Endothelial cell of umbilical vein (primary cell): ENCODE results near the gene TIMELESS.

ENCODE experiments used
- CTCF ChIP-seq, 2 donors: IDR thresholded peaks; 1 replicate in 1 of 2; 2 replicates in 1 of 2; pipeline ENCODE4 v1.5.1; 2011; ENCODE audit warnings: low read length in 2 of 2, mild to moderate bottlenecking in 2 of 2, moderate library complexity in 2 of 2, control low read depth in 1 of 2, inconsistent platforms in 1 of 2, low read depth in 1 of 2; ENCODE audit not compliant: insufficient read depth in 1 of 2; ENCODE audit errors: extremely low read depth in 1 of 2
- MYC ChIP-seq: IDR thresholded peaks from one replicate; pipeline ENCODE4 v1.6.1; 2011; ENCODE audit warnings: mild to moderate bottlenecking, low read depth, low read length
- POLR2A ChIP-seq: IDR thresholded peaks from 2 replicates; pipeline ENCODE4 v1.6.1; 2012; ENCODE audit warnings: low read depth, mild to moderate bottlenecking, control low read depth, low read length
- POLR2AphosphoS5 ChIP-seq: IDR thresholded peaks from 2 replicates; pipeline ENCODE4 v1.6.1; 2012; ENCODE audit warnings: low read depth, mild to moderate bottlenecking, control low read depth, low read length, moderate library complexity; ENCODE audit not compliant: insufficient read depth

DNA sequence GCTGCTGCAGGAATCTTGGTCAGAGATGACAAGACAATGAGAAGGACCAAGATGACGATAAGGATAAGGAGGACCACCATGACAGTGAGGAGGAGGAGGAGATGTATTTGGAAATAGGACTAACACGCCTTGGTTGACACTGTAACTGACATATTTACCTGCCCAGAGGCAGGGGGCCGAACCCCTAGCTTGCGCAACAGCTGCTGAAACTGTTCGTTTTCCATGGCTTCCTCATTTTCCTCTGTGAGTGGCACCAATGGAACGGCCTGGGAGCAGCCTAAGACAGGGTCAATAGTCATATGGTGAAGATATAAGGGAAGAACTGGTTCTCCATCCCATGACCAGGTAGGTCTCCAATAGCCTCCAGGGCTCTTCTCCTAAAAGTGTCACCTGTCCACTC is 28.8 kb downstream of the TIMELESS start:
- no peak for TF ChIP-seq CTCF (IDR thresholded peaks at IDR 0.05; ENCODE audit: extremely low read depth in 1 of 2, insufficient read depth in 1 of 2, low read depth in 1 of 2, low read length in 2 of 2)
- no peak for TF ChIP-seq MYC
- TF ChIP-seq POLR2A, result no peak
- TF ChIP-seq POLR2AphosphoS5, result no peak
